SK-N-DZ (cell line): ENCODE measurements around the gene C12orf57. TPM values are rescaled to one million over a fixed set of nuclear protein-coding genes. Genes with fewer than 3 reads are reported as not detected.
"Not testable (repeated sequence)": the region's sequence is repeated elsewhere in the genome, so short reads cannot be mapped to it uniquely, and the experiment has no call there.

Source experiments
- DNase-seq: peaks from one replicate; pipeline ENCODE4 v3.0.0-alpha.2; 2015; ENCODE audit warnings: low spot score
- polyA plus RNA-seq, 2 experiments: library from polyadenylated mRNA; depleted of rRNA; stranded (reverse); fragments of >200 nt; gene quantifications; 2 replicates each; pipeline ENCODE4 v1.2.3, GENCODE V29; 2014

Gene C12orf57, protein sequence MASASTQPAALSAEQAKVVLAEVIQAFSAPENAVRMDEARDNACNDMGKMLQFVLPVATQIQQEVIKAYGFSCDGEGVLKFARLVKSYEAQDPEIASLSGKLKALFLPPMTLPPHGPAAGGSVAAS
- 890 and 1,059 TPM in 2 replicates for polyA plus RNA-seq (2014; cell fraction: cytosol; rRNA removed)
- polyA plus RNA-seq (2014; cell fraction: nucleus; rRNA removed), result 478 and 558 TPM in 2 replicates

DNA sequence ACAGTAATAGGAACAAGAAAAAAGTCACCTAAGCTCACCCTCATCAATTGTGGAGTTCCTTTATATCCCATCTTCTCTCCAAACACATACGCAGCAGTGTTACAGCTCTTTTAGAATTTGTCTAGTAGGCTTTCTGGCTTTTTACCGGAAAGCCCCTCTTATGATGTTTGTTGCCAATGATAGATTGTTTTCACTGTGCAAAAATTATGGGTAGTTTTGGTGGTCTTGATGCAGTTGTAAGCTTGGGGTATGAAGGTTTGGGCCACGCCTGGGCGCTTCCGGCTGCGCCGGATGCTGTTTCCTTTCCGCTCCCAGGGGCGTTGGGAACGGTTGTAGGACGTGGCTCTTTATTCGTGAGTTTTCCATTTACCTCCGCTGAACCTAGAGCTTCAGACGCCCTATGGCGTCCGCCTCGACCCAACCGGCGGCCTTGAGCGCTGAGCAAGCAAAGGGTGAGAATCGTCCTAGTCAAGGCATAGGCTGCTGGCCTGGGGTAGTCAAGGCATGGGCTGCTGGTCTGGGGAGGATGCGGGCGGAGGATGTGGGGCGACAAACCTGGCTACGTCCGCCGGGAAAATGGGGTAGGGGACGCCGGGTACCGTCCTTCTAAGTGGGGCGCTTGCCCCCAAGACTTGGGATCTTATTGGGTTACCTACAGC is at the start of gene C12orf57, which contains the start of gene RNU7-1:
TSS of gene C12orf57 (plus strand) at position 301 of the 659 bp plus-strand sequence. CDS start at position 401, 100 bp downstream.
TSS of gene RNU7-1 (plus strand) at position 95 of the 659 bp plus-strand sequence.
- DNase-seq, result peak; percentile 99

GRCh38 chr12:6894321-6894720 is 49.5 kb upstream of the C12orf57 start:
- DNase-seq, result no peak

- no peak for DNase-seq
Measured at GRCh38 chr12:6896846-6897435, 46.9 kb upstream of the C12orf57 start.

DNA sequence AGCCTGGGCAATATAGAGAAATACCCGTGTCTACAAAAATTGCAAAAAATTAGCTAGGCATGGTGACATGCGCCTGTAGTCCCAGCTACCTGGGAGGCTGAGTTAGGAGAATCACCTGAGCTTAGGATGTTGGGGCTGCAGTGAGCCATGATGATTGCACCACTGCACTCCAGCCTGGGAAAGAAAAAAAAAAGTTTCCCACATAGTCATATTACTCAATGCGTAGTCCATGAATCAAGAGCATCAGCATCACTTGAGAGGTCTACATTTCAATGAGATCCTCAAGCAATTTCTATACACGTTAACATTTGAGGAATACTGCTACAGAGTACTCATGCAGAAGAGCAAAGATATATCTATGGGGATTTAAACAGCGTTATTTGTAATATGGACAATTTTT is 44.4 kb upstream of the C12orf57 start:
- no peak for DNase-seq

DNA sequence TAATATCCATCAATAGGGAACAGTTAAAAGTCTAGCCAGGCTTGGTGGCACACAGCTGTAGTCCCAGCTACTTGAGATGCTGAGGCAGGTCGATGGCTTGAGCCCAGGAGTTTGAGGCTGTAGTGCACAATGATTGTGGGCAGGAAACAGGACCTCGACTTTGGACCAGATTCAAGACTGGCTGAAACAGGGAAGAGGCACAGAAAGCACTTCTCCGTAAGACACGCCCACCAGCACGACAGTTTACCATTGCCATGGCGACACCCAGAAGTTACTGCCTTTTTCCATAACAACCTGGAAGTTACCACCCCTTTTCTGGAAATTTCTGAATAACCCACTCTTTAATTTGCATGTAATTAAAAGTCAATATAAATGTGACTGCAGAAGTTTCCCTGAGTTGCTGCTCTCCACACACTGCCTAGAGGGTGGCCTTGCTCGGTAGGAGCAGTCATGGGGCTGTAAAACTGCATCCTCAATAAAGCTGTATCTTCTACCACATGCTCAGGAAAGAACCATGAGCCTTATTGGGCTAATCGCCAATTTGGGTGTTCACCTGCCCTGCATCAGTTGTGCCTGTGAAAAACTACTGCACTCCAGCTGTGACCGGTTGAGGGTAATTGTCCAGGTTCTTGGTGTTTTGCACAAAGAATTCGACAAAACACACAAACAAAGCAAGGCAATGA is 43.8 kb upstream of the C12orf57 start:
- no peak for DNase-seq

- DNase-seq, result no peak
Measured at GRCh38 chr12:6902448-6902847, 41.4 kb upstream of the C12orf57 start.

GRCh38 chr12:6903722-6904121 is 40.1 kb upstream of the C12orf57 start:
- DNase-seq, result no peak

DNA sequence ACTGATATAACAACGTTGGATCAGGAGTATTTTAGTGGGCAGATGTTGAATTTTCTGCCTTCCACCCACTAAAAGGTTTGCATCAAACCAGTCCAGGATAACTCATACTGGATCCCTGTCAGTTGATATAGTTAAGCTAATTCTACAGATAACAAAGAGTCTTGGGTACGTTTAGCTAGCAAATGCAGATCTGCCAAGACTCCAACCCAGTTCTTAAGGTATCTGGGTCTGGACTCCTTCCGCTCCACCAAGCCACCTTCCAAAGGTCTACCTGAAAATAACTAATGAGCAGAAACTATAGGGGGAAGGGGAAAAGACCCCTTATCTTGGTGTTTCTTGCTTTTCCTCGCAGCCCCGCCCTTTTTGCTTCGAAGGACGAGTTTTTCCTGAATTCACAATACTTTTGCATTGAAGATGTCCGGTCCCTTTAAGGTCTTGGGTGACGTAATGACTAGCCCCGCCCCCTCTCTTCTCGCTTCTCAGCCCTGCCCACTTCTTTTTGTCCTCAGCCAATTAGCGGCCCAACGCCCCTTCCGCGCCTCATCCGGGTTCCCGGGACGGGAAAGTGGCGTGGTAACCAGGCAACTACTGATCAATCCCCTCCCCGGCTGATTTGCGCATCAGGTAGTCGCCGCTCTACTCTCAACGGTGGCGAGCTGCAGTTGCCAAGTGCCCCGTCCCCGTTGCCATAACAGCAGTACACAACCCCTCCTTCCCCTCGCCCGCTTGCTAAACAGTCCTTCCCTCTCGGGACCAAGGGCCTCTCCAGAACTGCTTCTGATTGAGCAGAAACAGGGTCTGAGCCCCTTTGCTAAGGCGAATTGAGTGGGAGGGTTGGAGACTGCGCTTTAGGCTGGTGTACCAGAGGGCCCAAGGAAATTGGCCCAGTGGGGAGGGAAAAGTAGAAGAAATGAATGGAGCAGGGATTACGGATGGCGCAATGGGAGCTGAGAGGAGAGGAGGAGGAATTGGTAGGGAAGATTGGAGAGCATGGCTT is 39.2 kb upstream of the C12orf57 start, which contains the start of gene LRRC23:
TSS of gene LRRC23 (plus strand) at position 543 of the 997 bp plus-strand sequence. CDS start 812 bp downstream, outside the sequence.
- DNase-seq, result peak; percentile 98

- DNase-seq, result no peak
Measured at GRCh38 chr12:6905414-6906040, 38.3 kb upstream of the C12orf57 start.

DNA sequence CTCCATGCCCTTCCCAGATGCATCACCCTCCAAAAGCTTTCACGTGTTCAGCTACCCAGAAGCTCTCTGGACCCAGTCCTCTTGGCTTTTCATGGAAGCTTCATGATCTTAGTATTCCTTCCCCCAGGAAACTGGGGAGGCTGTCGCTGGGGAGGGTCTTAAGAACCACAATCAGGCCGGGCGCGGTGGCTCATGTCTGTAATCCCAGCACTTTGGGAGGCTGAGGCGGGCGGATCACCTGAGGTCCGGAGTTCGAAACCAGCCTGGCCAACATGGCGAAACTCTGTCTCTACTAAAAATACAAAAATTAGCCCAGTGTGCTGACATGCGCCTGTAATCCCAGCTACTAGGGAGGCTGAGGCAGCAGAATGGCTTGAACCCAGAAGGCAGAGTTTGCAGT is 35.7 kb upstream of the C12orf57 start:
- DNase-seq, result not testable (repeated sequence)

DNA sequence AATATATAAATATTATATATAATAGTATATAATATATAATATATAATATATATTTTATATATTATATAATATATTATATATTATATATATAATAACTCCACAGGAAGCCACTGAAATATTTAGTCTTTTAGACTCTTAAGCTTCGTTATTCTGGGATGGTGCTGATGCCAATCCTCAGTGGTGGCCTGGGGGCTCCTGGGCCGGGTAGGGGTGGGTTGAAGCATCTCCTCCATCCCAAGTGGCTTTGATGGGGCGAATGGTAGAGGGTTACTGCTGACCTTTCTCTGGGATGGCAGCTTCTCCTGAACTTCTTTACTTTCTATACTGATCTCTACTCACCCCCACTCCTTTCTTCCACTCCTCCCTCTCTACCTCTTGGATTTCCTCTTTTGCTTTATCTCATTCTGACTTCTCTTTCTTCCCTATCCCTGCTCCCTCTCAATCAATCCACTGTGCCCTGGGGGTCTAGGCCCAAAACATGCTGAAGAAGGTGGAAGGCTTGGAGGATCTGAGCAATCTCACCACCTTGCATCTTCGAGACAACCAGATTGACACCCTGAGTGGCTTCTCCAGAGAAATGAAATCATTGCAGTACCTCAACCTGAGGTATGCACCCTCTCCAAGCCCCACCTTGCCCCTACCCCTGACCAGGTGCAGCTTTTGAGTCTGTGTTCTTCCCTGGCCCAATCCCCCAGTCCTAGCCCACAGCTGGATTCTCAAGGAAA is 34.2 kb upstream of the C12orf57 start:
- no peak for DNase-seq

GRCh38 chr12:6912164-6912935 is 31.5 kb upstream of the C12orf57 start:
- DNase-seq, result no peak

DNA sequence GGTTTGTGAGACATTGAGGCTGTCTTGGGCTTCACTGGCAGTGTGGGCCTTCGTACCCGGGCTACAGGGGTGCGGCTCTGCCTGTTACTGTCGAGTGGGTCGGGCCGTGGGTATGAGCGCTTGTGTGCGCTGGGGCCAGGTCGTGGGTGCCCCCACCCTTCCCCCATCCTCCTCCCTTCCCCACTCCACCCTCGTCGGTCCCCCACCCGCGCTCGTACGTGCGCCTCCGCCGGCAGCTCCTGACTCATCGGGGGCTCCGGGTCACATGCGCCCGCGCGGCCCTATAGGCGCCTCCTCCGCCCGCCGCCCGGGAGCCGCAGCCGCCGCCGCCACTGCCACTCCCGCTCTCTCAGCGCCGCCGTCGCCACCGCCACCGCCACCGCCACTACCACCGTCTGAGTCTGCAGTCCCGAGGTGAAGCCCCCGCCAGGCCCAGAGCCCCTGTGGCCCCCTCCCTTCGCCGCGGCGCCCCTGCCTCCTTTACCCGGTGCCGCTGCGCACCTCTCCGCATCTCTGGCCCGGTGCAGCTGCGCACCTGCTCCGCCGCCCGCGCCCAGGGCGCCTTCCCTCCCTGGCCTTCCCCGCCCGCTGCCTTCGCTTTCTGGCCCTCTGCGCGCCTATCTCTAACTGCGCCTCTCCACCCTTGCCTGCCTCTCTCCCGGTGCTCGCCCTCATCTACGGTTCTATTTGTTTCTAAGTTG is 29.4 kb upstream of the C12orf57 start, which contains the start of gene ENO2:
TSS of gene ENO2 (plus strand) at position 335 of the 701 bp plus-strand sequence. CDS start 1,253 bp downstream, outside the sequence.
- DNase-seq, result peak; percentile 69

DNA sequence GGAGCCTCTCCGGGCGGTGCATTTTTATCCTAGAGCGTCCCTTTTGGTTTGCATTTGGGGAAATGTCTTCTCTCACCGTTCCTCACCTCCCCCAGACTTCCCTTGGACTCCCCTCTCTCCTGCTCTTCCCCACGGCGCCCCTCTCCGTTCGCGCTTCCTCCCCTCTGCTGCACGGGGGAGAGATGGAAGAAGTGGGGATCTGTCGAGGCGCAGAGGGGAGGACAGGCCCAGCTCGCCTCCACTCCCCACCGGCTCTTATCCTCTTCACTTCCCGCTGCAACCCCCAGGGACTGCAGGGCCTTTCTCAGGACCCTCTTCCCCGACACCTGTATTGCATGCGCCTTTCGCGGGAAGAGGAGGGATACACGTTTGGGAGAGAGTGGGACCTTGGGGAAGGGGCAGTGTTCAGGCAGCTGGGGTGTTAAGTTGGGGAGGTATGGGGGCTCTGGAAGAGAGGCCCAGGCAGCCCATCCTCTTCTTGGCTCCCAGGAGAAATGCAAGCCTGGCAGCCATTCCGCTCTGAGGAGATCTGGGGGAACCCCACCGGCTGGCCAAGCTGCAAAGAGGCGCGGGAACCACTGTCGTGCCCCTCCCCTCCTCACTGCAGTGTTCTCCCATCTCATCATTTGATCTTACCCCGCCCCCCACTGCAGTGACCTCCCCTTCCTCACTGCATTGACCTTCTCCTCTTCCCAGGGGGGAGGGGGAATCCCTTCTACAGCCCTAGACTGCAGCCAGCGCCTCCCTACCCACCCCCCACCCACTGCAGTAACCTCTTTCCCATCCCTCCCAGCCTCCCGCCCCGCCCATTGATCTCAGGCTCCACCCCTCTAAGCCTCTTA is 28.7 kb upstream of the C12orf57 start:
- DNase-seq, result peak; percentile 96

- DNase-seq, result no peak
Measured at GRCh38 chr12:6915789-6916285, 28.0 kb upstream of the C12orf57 start.

DNA sequence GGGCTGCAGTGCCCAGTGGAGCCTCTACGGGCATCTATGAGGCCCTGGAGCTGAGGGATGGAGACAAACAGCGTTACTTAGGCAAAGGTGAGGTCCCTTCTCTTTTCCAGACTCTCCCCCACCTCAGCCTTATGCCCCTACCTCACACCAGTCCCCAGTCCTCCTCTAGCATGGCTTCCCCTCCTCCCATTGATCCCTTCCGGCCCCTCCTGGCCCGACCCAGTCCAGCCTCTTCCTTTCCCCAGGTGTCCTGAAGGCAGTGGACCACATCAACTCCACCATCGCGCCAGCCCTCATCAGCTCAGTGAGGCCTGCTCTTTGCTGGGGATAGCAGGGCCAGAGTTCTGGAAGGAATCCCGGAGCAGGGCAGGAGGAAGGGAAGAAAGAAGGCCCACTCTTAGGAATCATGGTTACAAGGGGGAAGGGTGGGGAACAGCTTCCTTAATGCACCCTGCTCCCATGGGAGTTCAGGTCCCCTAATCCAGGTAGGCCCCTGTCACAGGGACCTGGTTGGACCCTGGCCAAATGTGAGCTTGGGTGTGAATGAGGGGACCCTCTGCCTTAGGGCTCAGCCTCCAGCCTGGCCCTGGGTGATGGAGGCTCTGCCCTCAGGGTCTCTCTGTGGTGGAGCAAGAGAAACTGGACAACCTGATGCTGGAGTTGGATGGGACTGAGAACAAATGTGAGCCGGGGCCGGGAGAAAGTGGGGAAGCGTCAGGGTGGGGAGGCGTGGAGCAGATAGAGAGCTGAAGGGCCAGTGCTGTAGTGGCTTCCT is 27.2 kb upstream of the C12orf57 start:
- no peak for DNase-seq
